Measurements from ENCODE around the gene LMAN1L.
"Not testable (repeated sequence)": the region's sequence is repeated elsewhere in the genome, so short reads cannot be mapped to it uniquely, and the experiment has no call there.

The LMAN1L gene

DNA sequence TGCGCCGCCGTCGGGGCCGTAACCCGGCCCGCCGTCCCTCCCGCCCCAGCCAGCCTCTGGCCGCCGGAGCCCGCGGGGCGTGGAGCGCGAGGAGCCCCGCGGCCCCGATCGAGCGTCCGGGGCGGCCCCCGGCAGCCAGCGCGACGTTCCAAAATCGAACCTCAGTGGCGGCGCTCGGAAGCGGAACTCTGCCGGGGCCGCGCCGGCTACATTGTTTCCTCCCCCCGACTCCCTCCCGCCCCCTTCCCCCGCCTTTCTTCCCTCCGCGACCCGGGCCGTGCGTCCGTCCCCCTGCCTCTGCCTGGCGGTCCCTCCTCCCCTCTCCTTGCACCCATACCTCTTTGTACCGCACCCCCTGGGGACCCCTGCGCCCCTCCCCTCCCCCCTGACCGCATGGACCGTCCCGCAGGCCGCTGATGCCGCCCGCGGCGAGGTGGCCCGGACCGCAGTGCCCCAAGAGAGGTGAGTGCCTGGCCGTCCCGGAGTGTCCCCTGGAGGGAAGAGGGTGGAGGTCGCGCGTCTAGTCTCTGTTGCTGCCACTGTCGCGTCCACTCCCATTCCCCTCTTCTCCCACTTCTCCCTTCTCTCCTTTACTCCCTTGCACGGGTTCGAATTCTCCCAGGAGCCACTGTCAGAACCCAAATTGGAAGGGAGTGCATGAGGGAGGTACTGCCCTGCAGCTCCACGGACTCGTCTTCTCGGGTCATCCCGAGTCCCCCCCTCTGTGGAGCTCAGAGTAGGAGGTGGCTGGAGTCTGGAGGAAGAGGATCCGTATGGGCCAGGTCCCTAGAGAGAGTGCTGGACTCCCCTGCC lies 30.2 kb upstream of the LMAN1L start:
- peak; percentile 65 to 66 for DNase-seq

DNA sequence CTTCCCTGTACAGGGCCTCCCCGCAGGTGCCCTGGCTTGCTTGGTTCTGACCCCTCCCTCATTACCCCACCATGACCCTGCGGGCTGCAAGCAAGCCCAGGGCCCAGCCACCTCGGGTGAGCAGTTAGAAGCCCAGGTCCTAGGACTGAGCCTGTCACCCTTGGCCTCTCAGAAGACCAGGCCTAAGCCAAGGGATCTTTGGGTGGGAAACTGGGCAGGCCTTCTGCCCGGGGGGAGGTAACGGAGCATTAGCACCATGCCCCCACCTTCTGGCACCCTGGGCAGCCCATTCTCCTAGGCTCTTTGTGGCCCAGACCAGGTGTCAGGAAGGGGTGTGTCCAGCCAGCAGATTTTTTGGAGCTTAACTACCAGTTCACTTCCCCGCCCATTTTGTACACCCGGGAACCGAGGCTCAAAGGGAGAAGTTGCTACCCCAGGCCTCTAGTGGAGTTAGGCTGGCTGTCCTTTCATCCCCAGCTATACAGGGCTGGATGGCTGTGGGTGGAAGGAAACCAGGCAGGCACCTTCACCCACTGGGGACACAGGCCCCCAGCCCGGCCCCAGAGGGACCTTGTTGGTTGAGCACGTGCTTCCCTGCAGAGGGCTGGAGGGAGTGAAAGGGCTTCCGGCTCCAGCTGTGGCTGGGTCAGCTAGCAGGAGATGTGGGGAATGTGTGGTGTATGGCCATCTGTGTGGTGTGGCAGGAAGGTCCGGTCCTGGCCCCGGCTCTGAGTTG lies 29.4 kb upstream of the LMAN1L start:
- peak; percentile 44 to 60 for DNase-seq

DNA sequence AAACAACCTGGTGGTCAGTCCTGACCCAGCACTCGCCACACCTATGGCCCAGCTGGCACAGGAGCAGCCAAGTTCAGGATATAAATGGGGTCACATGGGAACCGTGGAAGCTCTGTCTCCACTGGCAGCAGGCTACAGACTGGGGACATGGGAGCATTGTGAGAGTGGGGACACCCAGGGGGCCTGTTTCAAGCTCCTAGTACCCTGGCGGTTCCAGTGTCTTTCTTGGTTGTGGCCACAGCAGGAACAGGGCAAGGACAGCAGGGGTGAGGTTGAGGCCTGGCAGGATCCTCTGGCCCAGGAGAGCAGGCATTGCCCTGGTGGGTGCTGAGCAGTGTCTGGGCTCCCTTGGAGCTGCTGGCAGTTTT lies 28.8 kb upstream of the LMAN1L start:
- peak in 1 of 2 donors; percentile 34 for DNase-seq

DNA sequence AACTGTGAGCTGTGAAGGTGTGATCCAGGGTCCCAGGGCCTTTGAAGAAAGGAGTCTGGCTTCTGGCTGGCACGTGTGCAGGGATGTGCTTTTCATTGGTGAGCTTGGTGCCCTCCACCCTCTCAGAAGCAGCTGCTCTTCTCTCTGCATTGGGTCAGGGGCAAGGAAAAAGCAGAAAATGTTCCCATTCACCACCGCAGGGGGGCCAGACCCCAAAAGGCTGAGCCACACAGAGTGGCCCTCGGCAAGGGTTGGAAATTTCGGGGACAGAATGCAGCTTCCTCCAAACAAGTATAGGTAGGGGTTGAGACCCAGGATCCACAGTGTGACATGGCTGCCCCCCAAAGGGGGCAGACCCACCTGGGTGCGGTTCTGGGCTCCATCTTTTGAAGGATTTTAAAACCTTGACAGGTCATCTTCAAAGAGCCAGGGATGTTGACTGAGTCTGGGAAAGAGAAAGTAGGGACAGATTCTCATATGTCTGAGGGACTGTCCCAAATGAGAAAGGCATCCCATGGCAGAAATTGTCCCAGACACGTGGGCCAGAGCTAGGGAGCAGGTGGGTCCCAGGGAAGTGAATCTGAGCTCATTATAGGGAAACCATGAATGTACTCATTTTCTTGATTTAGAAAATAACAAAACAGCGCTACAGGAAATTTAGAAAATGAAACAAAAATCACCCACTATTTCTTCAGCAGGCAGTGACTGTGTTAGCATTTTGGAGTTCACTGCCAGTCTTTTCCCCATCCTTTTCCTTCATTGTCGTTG lies 28.0 kb upstream of the LMAN1L start:
- DNase-seq, result peak in 1 of 2 donors; percentile 39

GRCh38 chr15:74785194-74786032 lies 27.2 kb upstream of the LMAN1L start:
- peak in 1 of 2 donors; percentile 65 for DNase-seq

DNA sequence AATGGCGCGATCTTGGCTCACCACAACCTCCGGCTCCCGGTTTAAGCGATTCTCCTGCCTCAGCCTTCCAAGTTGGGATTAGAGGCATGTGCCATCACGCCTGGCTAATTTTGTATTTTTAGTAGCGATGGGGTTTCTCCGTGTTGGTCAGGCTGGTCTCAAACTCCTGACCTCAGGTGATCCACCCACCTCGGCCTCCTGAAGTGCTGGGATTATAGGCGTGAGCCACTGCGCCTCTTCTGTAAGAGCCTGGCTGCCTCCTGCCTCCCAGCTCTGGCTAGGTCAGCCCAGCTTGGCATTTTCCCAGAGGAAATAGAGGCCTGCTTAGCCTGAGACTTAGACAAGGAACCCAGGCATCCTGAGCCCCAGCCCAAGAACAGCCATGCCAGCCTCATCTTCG lies 26.6 kb upstream of the LMAN1L start:
- not testable (repeated sequence) for DNase-seq

- no peak for DNase-seq
Measured at GRCh38 chr15:74786551-74787165, 26.0 kb upstream of the LMAN1L start.

DNA sequence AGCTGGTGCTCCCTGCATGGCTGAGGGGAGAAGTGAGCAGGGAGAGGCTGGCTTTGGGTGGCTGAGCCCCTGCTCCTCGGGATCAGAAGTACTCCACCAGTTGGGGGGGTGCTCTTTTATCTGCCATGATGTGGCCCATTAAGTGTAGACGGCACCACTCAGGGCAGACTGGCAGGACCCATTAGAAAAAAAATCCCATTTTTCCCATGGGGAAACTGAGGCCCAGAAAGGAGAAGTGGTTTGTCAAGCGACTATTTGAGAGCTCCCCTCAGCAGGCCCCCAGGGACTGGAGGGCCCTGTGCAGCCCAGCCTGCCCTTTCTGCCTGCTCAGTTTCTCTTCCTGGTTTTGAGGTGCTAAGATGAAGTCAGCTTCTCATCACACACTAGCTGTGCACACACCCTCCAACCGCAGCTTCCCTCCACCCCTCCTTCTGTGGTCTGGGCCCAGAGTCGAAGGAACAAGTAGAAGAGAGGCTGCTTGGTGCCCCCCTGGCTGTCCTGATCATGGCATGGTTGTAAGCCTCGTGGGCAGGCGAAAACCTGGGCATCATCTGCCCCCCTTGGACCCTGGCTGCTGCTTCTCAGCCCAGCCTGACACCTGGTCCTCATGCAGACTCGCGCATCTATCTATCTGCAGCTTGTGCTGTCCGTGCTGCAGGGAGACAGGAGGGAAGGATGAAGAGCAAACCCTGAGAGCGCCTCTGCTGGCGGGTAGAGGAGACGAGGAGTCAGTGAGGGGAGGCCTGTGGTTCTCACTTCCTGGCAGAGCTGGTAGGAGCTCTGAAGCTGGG lies 25.2 kb upstream of the LMAN1L start:
- DNase-seq, result peak; percentile 92

- DNase-seq, result no peak
Measured at GRCh38 chr15:74788042-74788682, 24.5 kb upstream of the LMAN1L start.

DNA sequence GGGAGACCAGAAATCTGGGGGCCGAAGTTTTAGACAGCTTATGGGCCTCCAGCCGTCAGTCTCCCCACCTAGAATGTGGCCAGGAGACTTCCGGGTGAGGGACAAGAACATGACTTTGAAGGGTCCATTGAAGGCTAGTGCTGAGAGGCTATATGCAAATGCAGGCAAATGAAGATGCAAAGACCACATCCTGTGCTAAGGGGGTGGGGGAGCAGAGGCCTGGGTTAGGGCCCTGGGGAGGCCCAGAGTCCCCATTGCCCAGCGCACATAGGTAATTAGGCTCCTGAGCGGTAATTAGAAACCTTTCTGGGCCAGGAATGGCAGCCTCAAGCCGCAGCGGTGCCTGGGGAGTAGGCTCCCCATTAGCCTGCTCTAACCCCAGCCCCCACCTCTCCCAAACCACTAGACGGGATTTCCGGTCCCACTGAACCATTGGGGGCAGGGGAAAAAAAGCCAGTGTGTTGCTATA lies 23.9 kb upstream of the LMAN1L start:
- peak; percentile 45 to 56 for DNase-seq

DNA sequence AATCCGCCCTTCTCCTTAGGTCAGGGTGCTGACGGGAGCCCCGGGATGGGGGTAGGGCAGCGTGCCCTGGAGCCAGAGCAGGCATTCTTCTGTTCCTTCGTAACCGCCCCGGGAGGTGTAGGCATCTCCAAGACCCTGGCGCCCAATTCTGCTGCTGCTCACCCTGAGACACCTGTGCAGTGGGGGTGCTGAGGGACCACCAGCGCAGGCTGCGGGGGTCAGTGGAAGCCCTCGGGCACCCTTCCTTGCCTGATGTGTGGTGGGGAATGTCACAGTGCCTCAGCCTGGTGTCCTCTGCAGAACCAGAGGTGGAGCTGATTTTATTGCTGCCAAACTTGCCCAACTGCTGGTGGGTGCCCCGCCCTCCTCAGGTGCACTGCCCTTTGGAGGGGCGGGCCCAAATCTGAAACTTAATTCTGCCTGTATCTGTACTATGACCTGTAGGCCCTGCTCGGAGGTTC lies 23.4 kb upstream of the LMAN1L start:
- no peak for DNase-seq

GRCh38 chr15:74789741-74790079 lies 22.9 kb upstream of the LMAN1L start:
- DNase-seq, result no peak

GRCh38 chr15:74790080-74790916 lies 22.3 kb upstream of the LMAN1L start:
- peak; percentile 49 to 66 for DNase-seq

DNA sequence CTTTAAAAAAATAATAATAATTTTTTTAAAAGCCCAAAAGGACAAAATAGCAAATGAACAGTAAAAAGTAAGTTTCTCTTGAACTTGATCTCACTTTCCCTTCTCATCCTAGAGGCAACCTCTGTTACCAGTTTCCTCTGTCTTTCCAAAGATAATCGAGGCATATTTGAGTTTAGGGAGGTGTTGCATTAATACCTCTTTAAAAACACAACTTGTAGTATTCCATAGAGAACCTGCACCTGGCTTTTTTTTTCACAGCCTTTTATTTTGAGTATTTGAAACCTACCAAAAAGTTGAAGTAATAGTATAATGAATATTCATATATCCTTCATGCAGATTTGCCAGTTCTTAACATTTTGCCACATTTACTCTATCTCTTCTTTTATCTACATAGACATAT lies 21.6 kb upstream of the LMAN1L start:
- no peak for DNase-seq

DNA sequence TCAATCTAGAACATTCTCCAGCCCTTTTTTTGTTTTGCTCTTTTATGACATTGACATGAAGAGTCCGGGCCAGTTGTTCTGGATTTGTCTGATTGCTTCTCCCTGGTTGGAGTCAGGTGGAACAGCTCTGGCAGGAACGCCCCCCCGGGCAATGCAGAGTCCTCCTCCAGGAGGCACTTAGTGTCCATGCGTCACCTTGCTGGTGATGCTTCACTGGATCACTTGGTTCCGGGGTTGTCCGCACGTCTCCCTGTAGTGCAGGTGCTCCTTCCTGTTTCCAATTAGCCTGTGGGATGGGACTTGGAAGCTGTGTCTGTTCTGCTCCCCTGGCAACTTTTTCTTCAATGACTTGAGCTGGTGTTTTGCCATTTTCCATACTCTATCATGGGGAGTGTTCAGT lies 21.0 kb upstream of the LMAN1L start:
- DNase-seq, result no peak

DNA sequence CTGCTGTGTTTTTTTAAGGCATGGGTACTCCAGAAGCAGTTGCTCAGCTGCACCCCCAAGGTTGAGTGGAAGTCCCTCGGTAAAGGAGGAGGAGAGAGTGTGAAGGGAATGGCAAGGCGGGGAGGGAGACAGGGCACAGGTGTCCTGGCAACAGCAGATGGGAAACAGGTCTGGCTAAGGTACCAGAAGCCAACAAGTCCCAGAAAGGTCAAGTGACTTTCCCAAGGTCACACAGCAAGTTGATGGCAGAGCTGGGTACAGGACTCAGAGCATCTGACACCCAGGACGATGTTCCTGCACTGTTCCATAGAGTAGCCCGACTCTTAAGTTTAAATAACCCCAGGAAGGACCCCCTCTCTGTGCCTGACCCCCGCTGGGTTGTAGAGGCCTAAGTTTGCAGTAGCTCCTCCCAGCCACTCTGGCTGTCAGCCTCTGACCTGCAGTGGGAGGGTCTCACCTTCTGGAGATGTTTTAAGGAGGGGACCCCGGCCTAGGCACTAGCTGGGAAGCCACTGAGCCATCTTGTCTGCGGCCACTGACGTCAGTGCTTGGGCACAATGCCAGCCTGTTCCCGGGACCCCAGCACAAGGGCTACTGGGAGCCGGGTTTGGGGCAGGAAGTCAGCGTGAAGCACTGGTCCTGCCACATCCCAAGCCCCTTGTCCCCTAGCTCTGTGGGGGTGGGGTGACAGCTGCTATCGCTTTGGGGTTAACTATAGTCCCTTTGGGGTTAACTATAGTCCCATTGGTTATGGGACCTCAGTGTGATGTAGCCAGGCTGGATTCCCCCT lies 20.2 kb upstream of the LMAN1L start:
- no peak for DNase-seq

GRCh38 chr15:74793135-74794028 lies 19.3 kb upstream of the LMAN1L start:
- peak; percentile 72 to 78 for DNase-seq
